MM.1S (cell line): Measurements from ENCODE around the gene SRPK2.

Experiments used
- EZH2 ChIP-seq: fragments of 300-600 bp; sonication (generic); optimal IDR thresholded peaks from 2 replicates; pipeline ENCODE3; 2017; ENCODE audit warnings: low read depth, mild to moderate bottlenecking, antibody characterized with exemption, low read length, mixed read lengths
- EZH2phosphoT487 ChIP-seq: fragments of 300-600 bp; sonication (generic); IDR thresholded peaks from 2 replicates; pipeline ENCODE4 v1.6.1; 2018; ENCODE audit warnings: antibody characterized with exemption, low read length
- TF ChIP-seq, protein P1 (sequence below): fragments of 300-600 bp; sonication (generic); IDR thresholded peaks from 2 replicates; pipeline ENCODE4 v1.5.1; 2016; ENCODE audit warnings: antibody characterized with exemption, low read length, mixed read lengths

DNA sequence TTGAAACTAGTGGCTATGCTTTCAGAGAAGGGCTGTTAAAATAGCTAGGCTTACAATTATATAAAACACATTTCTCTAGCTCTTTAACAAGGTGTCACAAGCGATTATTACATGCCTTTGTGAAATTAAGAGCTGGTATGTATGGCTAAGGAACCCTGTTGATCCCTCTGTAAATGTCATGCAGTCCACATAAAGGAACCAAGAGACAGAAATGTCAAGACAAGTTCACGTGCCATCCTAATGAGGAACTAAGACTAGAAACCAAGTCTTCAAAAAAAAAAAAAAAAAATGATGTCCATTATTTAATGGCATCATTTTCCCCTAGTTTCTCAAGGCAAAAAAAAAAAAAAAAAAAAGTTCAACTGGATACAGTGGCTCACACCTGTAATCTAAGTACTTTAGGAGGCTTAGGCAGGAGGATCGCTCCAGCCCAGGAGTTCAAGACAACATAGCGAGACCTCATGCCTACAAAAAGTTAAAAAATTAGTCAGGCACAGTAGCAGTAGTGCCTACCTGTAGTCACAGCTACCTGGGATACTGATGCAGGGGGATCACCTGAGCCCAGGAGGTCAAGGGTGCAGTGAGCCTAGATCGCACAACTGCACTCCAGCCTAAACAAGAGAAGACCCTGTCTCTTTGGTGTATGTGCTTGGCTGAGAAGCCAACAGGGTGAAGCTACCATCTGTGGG, 63.4 kb downstream of the SRPK2 start:
- TF ChIP-seq, protein P1, sequence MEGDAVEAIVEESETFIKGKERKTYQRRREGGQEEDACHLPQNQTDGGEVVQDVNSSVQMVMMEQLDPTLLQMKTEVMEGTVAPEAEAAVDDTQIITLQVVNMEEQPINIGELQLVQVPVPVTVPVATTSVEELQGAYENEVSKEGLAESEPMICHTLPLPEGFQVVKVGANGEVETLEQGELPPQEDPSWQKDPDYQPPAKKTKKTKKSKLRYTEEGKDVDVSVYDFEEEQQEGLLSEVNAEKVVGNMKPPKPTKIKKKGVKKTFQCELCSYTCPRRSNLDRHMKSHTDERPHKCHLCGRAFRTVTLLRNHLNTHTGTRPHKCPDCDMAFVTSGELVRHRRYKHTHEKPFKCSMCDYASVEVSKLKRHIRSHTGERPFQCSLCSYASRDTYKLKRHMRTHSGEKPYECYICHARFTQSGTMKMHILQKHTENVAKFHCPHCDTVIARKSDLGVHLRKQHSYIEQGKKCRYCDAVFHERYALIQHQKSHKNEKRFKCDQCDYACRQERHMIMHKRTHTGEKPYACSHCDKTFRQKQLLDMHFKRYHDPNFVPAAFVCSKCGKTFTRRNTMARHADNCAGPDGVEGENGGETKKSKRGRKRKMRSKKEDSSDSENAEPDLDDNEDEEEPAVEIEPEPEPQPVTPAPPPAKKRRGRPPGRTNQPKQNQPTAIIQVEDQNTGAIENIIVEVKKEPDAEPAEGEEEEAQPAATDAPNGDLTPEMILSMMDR: no peak
- TF ChIP-seq EZH2phosphoT487: no peak
- no peak for TF ChIP-seq EZH2
